Brain pericyte (primary cell): ENCODE data around the gene SLC13A4.

Experiments
- DNase-seq: peaks from one replicate; pipeline ENCODE4 v3.0.0-alpha.2; 2012; ENCODE audit warnings: low read depth, low spot score

The SLC13A4 gene

DNA sequence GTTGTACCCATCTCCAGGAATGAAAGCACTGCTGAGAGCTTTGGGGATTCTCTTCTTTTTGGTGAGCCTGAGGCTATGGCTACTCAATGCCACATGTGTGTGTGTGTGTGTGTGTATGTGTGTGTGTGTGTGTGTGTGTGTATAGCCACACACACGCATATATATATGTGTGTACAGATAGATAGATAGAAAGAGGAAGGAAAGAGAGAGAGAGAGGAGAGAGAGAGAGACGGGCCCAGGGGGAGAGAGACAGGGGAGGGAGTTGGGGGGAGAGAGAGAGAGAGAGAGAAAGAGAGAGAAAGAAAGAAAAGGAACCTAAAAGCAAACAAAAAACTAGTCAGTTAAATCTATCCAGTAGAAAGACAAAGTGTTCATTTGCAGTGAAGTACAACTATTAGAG, 8.3 kb downstream of the SLC13A4 start:
- no peak for DNase-seq

DNA sequence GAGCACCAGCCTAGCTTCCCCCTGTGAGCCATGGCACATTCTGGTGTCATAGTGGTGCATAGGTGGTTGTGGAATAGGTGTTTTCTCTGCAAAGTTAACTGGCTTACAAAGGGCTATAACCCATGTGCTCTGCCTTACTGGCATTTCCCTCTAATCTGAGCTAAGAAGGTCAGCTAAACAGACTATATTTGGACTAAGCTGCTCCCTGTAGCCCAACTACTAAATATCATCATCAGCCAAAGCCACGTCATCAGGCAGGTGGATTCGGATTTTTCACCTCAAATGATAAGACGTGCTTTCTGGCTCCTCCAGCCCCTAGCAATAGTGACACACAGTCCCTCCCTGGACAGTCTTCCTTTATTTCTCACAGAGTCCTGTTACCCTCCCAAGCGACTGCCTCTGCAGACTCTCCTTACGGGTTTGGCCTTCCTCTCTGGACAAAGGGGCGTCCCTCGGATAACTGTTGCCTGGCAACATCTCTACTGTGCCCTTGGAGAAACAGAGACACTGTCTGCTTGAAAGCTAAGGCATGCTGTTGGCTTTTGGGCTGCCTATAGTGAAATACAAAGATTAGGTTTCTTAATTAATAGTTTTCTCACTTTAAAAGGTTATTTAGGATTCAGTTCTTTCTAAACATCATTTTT, 9.1 kb downstream of the SLC13A4 start:
- no peak for DNase-seq

GRCh38 chr7:135718219-135718618, 9.8 kb downstream of the SLC13A4 start:
- no peak for DNase-seq

GRCh38 chr7:135717693-135718092, 10.3 kb downstream of the SLC13A4 start:
- DNase-seq, result no peak

DNA sequence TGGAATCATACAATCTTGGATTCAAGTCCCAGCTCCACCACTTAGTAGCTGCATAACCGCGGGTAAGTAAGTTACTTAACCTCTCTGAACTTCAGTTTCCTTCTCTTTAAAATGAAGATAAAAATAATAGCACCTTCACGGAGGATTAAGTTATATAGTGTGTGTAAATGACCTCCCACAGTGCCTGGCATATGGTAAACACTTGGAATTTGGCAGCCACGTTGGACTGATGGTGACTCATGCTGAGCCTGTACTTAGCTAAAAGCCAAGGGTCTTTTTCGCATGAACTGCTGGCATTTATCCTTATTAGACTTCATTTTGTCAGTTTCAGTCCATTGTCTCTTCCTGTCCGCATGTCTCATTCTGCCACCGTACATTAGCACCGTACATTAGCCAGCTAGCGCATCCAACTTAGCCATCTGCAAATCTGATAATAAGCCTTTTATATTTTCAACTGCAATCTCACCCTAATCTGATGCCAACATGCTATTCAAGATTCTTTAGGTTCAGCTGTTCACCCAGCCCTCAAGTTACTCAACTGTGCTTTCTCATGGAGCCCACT, 11.2 kb downstream of the SLC13A4 start:
- DNase-seq, result peak; percentile 63

- no peak for DNase-seq
Measured at GRCh38 chr7:135715673-135716072, 12.3 kb downstream of the SLC13A4 start.

- no peak for DNase-seq
Measured at GRCh38 chr7:135715055-135715522, 12.9 kb downstream of the SLC13A4 start.

- DNase-seq, result peak; percentile 80
Measured at GRCh38 chr7:135714534-135715009, 13.4 kb downstream of the SLC13A4 start.

DNA sequence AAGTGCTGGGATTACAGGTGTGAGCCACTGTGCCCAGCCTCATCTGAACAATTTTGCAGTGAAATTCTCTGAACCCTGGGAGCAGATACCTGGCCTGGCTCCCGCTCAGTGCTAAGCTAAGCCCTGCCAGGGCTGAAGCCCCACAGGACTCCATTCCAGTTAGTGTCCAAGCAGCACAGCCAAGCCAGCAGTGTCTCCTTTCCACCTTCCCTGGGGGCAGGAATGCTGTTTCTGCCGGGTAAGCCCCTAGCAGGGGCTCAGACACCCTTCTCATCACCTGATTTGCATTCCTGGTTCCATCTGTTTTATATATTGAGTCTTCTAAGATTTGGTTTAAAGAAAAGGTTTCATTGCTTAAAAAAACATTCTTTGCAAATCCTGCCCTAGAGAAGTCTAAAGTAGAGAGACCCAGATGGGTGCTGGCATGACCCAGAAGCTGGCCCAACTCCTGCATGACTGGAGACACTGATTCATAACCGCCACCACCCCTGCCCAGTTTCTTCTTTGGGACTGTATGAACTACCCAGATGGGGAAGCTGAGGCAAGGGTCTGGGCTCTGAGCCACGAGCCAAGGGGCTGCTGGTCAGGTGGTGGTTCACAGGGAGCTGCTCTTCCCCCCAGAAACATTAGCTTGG, 14.0 kb downstream of the SLC13A4 start:
- DNase-seq, result no peak

- DNase-seq, result no peak
Measured at GRCh38 chr7:135712796-135713195, 15.2 kb downstream of the SLC13A4 start.

GRCh38 chr7:135712182-135712782, 15.7 kb downstream of the SLC13A4 start:
- no peak for DNase-seq

DNA sequence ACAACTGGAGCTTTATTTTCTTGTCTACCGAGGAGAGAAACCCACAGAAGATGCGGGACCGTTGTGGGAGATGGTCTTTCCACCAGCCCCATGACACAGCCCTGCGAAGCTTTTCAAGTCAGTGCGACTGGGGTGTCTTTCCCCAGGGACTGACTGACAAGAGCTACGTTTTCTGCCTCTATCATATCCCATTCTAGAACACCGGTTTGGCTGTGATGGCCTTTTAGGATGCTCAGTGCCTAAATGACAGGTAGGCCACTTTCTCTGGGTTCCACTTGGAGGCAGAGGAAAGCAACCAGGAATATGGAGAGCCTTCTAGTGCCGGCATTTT, 16.9 kb downstream of the SLC13A4 start:
- no peak for DNase-seq

- no peak for DNase-seq
Measured at GRCh38 chr7:135710417-135711138, 17.4 kb downstream of the SLC13A4 start.

- DNase-seq, result no peak
Measured at GRCh38 chr7:135709508-135709907, 18.5 kb downstream of the SLC13A4 start.

GRCh38 chr7:135708041-135708440, 19.9 kb downstream of the SLC13A4 start:
- no peak for DNase-seq

GRCh38 chr7:135707570-135707966, 20.4 kb downstream of the SLC13A4 start:
- DNase-seq, result no peak

DNA sequence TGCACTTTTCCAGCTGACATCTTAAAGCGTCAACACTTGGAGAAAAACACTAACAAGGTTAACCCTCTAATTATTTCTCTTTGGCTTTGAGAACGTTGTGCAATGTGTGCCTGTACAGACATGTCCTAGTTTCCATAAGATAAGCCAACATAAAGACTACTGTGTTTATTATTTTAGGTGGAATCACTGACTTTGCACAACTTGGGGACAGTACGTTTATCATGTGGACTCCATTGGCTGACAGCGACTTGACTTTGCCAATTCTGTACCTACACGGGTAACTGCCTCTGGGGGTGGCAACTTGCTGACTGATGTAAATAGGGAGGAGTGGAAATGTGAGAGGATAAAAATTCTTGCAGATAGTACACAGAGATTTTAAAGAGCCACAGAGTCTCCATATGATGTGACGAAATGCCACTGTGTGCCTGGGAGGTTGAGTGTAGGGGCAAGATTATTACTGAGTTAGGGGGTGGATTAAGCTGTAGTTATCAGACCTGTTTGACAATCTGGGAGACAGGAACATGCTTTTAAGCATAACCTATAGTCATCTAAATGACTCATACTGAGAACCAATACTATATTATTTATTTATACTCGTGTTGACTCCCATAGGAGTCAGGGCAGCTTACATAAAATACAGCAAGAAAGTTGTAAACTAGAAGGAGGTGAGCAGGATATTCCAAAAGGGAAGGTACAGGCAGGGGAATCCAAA, 21.0 kb downstream of the SLC13A4 start:
- no peak for DNase-seq

DNA sequence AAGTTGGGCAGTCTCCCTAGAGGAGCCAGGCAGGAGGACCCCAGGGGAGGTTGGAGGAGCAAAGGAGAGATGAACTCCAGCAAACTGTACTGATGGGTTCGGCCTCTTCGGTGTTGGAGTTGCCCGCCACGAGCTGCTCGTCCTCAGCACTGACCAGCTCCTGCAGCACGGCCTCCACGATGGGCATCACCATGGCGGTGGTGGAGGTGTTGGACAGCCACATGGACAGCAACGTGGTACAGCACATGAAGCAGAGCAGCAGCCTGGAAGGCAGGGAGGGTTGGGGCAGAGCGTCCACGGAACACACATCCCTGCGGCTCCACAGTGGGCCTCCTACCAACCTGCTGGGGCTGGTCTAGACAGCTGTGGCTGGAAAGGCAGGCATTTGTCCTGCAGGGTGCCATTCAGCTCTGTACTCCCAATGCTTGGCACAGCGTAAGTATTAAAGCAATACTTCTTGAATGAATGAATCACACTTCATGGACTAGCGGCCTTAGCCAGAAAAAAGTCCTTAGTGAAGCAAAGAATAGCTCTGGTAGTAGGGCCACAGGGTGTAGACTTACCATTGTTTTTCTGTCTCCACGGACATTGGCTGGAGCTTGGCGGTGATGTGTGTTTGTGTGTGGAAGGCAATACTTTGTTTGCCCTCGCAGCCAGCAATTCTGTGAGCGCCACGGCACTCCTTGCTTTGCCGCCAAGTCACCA, 21.8 kb downstream of the SLC13A4 start:
- DNase-seq, result no peak

- DNase-seq, result no peak
Measured at GRCh38 chr7:135704698-135705097, 23.3 kb downstream of the SLC13A4 start.

- DNase-seq, result no peak
Measured at GRCh38 chr7:135704074-135704473, 23.9 kb downstream of the SLC13A4 start.
